Adrenal gland (tissue), 5 donors: Measurements from ENCODE around the gene CCDC93.

Source experiments
- CTCF ChIP-seq, 6 experiments: fragments of 450-650 bp in 4 of 6; fragments of 200-600 bp in 2 of 6; sonication (generic) in 1 of 6; IDR thresholded peaks; 1 replicate in 5 of 6; 2 replicates in 1 of 6; pipeline versions ENCODE4 v1.5.1 to v1.8.0; 2016 to 2021; ENCODE audit warnings: antibody characterized with exemption in 6 of 6, mild to moderate bottlenecking in 2 of 6, moderate library complexity in 1 of 6
- POLR2A ChIP-seq, 2 donors: fragments of 450-650 bp; IDR thresholded peaks; one replicate each; pipeline ENCODE4 v1.6.1; 2017; ENCODE audit warnings: antibody characterized with exemption in 2 of 2, mild to moderate bottlenecking in 2 of 2, moderate library complexity in 1 of 2
- donor health status: DM: no; HTN: no; CAD: no.

GRCh38 chr2:117981810-117982209 lies 32.1 kb downstream of the CCDC93 start:
- TF ChIP-seq CTCF (IDR thresholded peaks at IDR 0.05) (no peak), POLR2A (IDR thresholded peaks at IDR 0.05) (no peak)
